Measurements from ENCODE around the gene CDRT4.

The CDRT4 gene

GRCh38 chr17:15395091-15395490, 72.3 kb downstream of the CDRT4 start:
- Histone ChIP-seq H3K36me3 (ENCODE audit: insufficient read depth, low read length) (no peaks in the 10 kb centered on the region), H3K4me1 (ENCODE audit: insufficient read depth, low read length) (no peaks in the 10 kb centered on the region), H3K9ac (ENCODE audit: low read depth, low read length) (no peak overlapping the region)

GRCh38 chr17:15393414-15393813, 74.0 kb downstream of the CDRT4 start:
- no peaks in the 10 kb centered on the region for H3K9me3 ChIP-seq (ENCODE audit: control insufficient read depth, insufficient read depth, low read length)
- no peak overlapping the region for H3K9ac ChIP-seq (ENCODE audit: low read depth, low read length)
- H3K4me1 ChIP-seq (ENCODE audit: insufficient read depth, low read length), result no peaks in the 10 kb centered on the region

More at GRCh38 chr17:15395091-15395490, 72.3 kb downstream of the CDRT4 start:
- H3K9me3 ChIP-seq (ENCODE audit: control insufficient read depth, insufficient read depth, low read length), result no peaks in the 10 kb centered on the region

GRCh38 chr17:15392326-15392741, 75.1 kb downstream of the CDRT4 start:
- H3K36me3 ChIP-seq (ENCODE audit: insufficient read depth, low read length), result no peaks in the 10 kb centered on the region
- H3K9me3 ChIP-seq (ENCODE audit: control insufficient read depth, insufficient read depth, low read length), result no peaks in the 10 kb centered on the region
- no peak overlapping the region for H3K9ac ChIP-seq (ENCODE audit: low read depth, low read length)
- no peaks in the 10 kb centered on the region for H3K4me1 ChIP-seq (ENCODE audit: insufficient read depth, low read length)

More at GRCh38 chr17:15393414-15393813, 74.0 kb downstream of the CDRT4 start:
- no peaks in the 10 kb centered on the region for H3K36me3 ChIP-seq (ENCODE audit: insufficient read depth, low read length)

- H3K4me1 ChIP-seq (ENCODE audit: insufficient read depth, low read length), result peaks cover 8% of the 10 kb centered on the region
These were observed 78.9 kb downstream of the CDRT4 start for GRCh38 chr17:15388356-15389041.

GRCh38 chr17:15386083-15386482, 81.3 kb downstream of the CDRT4 start:
- no peak overlapping the region for H3K9ac ChIP-seq (ENCODE audit: low read depth, low read length)
- H3K9me3 ChIP-seq (ENCODE audit: control insufficient read depth, insufficient read depth, low read length), result no peaks in the 10 kb centered on the region
- peaks cover 8% of the 10 kb centered on the region for H3K4me1 ChIP-seq (ENCODE audit: insufficient read depth, low read length)
- no peaks in the 10 kb centered on the region for H3K36me3 ChIP-seq (ENCODE audit: insufficient read depth, low read length)

More at GRCh38 chr17:15388356-15389041, 78.9 kb downstream of the CDRT4 start:
- Histone ChIP-seq H3K36me3 (ENCODE audit: insufficient read depth, low read length) (no peaks in the 10 kb centered on the region), H3K9me3 (ENCODE audit: control insufficient read depth, insufficient read depth, low read length) (no peaks in the 10 kb centered on the region), H3K9ac (ENCODE audit: low read depth, low read length) (no peak overlapping the region)

All from ES-I3 (cell line).